Left ventricle myocardium inferior (tissue), 1 donor: Measurements from ENCODE around the gene OSBPL8. TPM values are rescaled to one million over a fixed set of nuclear protein-coding genes. Genes with fewer than 3 reads are reported as not detected.

Experiments used
- DNase-seq: peaks from one replicate; pipeline ENCODE4 v3.0.0-alpha.2; 2020
- H3K27ac ChIP-seq: fragments of 200-600 bp; replicated peaks from 2 replicates; pipeline ENCODE4 v1.8.0; 2021
- H3K27me3 ChIP-seq: fragments of 200-600 bp; 2 replicates; pipeline ENCODE4 v1.8.0; 2021; ENCODE audit warnings: low read depth
- H3K36me3 ChIP-seq: fragments of 200-600 bp; 2 replicates; pipeline ENCODE4 v1.8.0; 2021
- H3K4me1 ChIP-seq: fragments of 200-600 bp; 2 replicates; pipeline ENCODE4 v1.8.0; 2021
- H3K4me3 ChIP-seq: fragments of 200-600 bp; 2 replicates; pipeline ENCODE4 v1.8.0; 2021; ENCODE audit warnings: mild to moderate bottlenecking, moderate library complexity
- H3K9me3 ChIP-seq: fragments of 200-600 bp; replicated peaks from 2 replicates; pipeline ENCODE4 v1.8.0; 2021
- intact Hi-C: fragments of 100-400 bp; cut with micrococcal nuclease; formaldehyde crosslinking; loops from one replicate; pipeline ENCODE4 v1.11.0; 2022
- total RNA-seq: library from RNA; stranded (reverse); fragmentation: NEBNext Ultra II Directional; extraction: Animal tissue kit (Norgen Biotek cat#: 25700); gene quantifications from one replicate; pipeline ENCODE4 v1.2.1, GENCODE V29; 2021
- TF ChIP-seq, protein P1 (sequence below): fragments of 200-600 bp; IDR thresholded peaks from 2 replicates; pipeline ENCODE4 v1.8.0; 2021; ENCODE audit warnings: antibody characterized with exemption, mild to moderate bottlenecking, borderline replicate concordance
- donor health status: DM: no; HTN: yes; CAD: no; lungs with severe emphysema.

OSBPL8 gene
- total RNA-seq, 1 donor from 2014 or later = 28.9 TPM

DNA sequence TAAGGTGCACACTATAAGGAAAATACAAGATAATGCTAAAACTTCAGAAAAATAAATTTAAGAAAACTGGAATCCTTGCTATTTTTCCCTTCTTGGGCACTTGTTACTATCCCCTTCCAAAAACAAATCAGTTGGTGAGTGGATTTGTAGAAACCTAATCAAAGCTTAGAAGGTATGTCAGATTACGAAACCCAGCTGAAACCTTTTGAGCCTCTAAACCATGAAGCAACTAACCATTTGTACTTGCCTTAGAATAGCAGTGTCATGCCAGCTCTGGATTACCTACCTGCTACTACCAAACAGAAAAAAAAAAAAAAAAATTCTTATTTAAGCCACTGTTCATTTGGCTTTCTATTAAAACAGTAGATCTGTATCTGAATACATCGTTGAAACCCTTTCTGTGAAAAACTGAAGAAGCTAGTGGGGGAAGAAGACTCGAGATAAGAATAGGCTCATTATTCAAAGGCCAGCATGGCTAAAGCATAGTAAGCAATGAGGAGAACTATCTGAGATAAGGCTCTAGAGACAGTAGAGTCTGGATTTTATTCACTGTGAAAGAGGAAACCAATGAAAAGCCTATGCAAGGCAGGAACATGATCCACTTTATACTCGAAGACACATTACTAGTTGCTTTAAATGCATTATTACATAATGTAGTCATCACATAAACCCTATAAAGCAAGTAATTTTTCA lies 30.2 kb downstream of the OSBPL8 start:
- Histone ChIP-seq H3K4me1 (peaks cover 39% of the 10 kb centered on the region), H3K36me3 (peaks cover 9% of the 10 kb centered on the region), H3K27me3 (no peaks in the 10 kb centered on the region), H3K4me3 (no peak overlapping the region), H3K9me3 (no peaks in the 10 kb centered on the region), H3K27ac (no peak overlapping the region)
- no peak for DNase-seq
- intact Hi-C loops = no loop called here
- TF ChIP-seq, protein P1, sequence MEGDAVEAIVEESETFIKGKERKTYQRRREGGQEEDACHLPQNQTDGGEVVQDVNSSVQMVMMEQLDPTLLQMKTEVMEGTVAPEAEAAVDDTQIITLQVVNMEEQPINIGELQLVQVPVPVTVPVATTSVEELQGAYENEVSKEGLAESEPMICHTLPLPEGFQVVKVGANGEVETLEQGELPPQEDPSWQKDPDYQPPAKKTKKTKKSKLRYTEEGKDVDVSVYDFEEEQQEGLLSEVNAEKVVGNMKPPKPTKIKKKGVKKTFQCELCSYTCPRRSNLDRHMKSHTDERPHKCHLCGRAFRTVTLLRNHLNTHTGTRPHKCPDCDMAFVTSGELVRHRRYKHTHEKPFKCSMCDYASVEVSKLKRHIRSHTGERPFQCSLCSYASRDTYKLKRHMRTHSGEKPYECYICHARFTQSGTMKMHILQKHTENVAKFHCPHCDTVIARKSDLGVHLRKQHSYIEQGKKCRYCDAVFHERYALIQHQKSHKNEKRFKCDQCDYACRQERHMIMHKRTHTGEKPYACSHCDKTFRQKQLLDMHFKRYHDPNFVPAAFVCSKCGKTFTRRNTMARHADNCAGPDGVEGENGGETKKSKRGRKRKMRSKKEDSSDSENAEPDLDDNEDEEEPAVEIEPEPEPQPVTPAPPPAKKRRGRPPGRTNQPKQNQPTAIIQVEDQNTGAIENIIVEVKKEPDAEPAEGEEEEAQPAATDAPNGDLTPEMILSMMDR = no peak

GRCh38 chr12:76523408-76523807 lies 36.2 kb downstream of the OSBPL8 start:
- H3K27ac ChIP-seq = no peak overlapping the region
- DNase-seq = no peak
- TF ChIP-seq, protein P1 = no peak
- no peaks in the 10 kb centered on the region for H3K27me3 ChIP-seq
- no peaks in the 10 kb centered on the region for H3K4me1 ChIP-seq
- H3K9me3 ChIP-seq = peaks cover 6% of the 10 kb centered on the region
- intact Hi-C loops = no loop called here
- peaks cover 9% of the 10 kb centered on the region for H3K36me3 ChIP-seq
- H3K4me3 ChIP-seq = no peak overlapping the region

DNA sequence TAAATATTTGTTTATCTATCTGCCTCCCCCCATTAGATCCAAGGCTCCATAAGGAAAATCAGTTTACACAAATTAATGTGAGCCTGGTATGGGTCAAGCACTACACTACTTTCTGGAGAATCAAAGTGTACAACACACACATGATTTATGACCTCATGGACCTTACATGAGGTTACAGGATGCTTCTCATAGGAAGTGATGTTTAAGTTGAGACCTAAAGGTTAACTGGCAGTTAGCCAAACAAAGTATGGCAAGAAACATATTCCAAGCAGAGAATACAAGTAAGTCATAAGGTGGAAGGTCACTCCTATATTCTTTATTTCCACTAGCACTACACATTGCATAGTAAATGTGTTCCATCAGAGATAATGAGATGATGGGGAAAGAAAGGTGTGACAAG lies 39.2 kb downstream of the OSBPL8 start:
- no peak overlapping the region for H3K4me3 ChIP-seq
- H3K9me3 ChIP-seq = peaks cover 6% of the 10 kb centered on the region
- H3K27me3 ChIP-seq = no peaks in the 10 kb centered on the region
- H3K36me3 ChIP-seq = no peaks in the 10 kb centered on the region
- intact Hi-C loops = no loop called here
- no peak for DNase-seq
- TF ChIP-seq, protein P1 = no peak
- H3K27ac ChIP-seq = no peak overlapping the region
- H3K4me1 ChIP-seq = no peaks in the 10 kb centered on the region

GRCh38 chr12:76519538-76519937 lies 40.0 kb downstream of the OSBPL8 start:
- H3K36me3 ChIP-seq = no peaks in the 10 kb centered on the region
- no peaks in the 10 kb centered on the region for H3K4me1 ChIP-seq
- no peak overlapping the region for H3K4me3 ChIP-seq
- no peak for DNase-seq
- H3K9me3 ChIP-seq = peaks cover 6% of the 10 kb centered on the region
- TF ChIP-seq, protein P1 = no peak
- intact Hi-C loops = no loop called here
- no peaks in the 10 kb centered on the region for H3K27me3 ChIP-seq
- H3K27ac ChIP-seq = no peak overlapping the region

DNA sequence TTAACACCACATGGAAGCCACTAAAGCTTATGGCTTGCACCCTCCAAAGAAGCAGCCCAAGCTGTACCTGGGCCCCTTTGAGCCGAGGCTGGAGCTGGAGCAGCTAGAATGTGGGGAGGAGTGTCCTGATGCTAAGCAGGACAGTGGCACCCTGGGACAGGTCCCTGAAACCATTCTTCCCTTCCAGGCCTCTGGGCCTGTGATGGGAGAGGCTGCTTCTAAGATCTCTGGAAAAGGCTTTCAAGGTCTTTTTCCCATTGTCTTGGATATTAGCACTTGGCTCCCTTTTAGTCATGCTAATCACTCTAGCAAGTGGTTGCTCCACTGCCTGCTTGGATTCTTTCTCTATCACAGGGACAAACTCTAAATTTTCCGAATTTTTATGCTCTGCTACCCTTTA lies 40.9 kb downstream of the OSBPL8 start:
- Histone ChIP-seq H3K4me3 (no peak overlapping the region), H3K9me3 (peaks cover 6% of the 10 kb centered on the region), H3K27me3 (no peaks in the 10 kb centered on the region), H3K4me1 (no peaks in the 10 kb centered on the region), H3K36me3 (no peaks in the 10 kb centered on the region), H3K27ac (no peak overlapping the region)
- TF ChIP-seq, protein P1 = no peak
- DNase-seq = no peak
- intact Hi-C loops = no loop called here
